ENCODE measurements around the gene KANK2.

DNA sequence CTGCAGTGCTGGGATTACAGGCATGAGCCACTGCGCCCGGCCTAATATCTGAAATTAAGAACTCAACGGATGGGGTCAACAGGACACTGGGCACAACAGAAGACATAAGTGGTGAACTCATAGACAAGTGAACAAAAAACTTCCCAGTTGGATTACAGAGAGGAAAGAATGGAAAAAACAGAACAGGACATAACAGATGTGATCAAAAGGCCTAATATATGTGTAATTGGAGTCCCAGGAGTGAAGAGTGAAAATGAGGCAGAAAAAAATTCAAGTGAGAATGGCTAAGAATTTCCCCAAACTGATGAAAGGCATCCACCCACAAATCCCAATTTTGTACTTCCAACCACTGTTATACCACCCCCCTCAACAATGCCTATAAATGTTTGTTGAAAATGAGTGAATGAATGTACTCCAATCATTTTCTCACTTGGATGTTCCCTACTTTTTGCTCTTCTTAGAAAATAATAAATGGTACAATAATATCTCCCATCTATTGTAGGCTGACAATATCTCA, 23.8 kb upstream of the KANK2 start:
- TF ChIP-seq HDAC2 (IDR thresholded peaks at IDR 0.05) (no peak), POLR2A (IDR thresholded peaks at IDR 0.05; ENCODE audit: low read depth, low read length) (no peak), ZNF24 (IDR thresholded peaks at IDR 0.05) (no peak), RAD21 (IDR thresholded peaks at IDR 0.05; ENCODE audit: insufficient read depth, low read depth, low read length) (no peak), BMI1 (IDR thresholded peaks at IDR 0.05; ENCODE audit: borderline replicate concordance) (no peak), SMC3 (IDR thresholded peaks at IDR 0.05; ENCODE audit: borderline replicate concordance, low read length) (no peak)
- TF ChIP-seq, protein P1, sequence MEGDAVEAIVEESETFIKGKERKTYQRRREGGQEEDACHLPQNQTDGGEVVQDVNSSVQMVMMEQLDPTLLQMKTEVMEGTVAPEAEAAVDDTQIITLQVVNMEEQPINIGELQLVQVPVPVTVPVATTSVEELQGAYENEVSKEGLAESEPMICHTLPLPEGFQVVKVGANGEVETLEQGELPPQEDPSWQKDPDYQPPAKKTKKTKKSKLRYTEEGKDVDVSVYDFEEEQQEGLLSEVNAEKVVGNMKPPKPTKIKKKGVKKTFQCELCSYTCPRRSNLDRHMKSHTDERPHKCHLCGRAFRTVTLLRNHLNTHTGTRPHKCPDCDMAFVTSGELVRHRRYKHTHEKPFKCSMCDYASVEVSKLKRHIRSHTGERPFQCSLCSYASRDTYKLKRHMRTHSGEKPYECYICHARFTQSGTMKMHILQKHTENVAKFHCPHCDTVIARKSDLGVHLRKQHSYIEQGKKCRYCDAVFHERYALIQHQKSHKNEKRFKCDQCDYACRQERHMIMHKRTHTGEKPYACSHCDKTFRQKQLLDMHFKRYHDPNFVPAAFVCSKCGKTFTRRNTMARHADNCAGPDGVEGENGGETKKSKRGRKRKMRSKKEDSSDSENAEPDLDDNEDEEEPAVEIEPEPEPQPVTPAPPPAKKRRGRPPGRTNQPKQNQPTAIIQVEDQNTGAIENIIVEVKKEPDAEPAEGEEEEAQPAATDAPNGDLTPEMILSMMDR (IDR thresholded peaks at IDR 0.05 in 2 of 3, conservative IDR thresholded peaks at IDR 0.05 in 1 of 3; ENCODE audit: control insufficient read depth in 2 of 3, extremely low read depth in 1 of 3, insufficient read depth in 1 of 3, low read depth in 3 of 3, low read length in 3 of 3), result no peak

All from GM12878 (cell line).